Panc1 (cell line): ENCODE data around the gene TMEM240.

Experiments
- POLR2AphosphoS5 ChIP-seq: IDR thresholded peaks from 2 replicates; pipeline ENCODE4 v1.6.1; 2012; ENCODE audit warnings: mild to moderate bottlenecking, low read depth, low read length, moderate library complexity
- TF ChIP-seq, protein P1 (sequence below): fragments of 450-650 bp; IDR thresholded peaks from 2 replicates; pipeline ENCODE4 v1.5.1; 2017; ENCODE audit warnings: mild to moderate bottlenecking
- TF ChIP-seq, protein P2 (sequence below), 2 experiments: IDR thresholded peaks; 2 replicates each; pipeline ENCODE4 v1.6.1; 2011 to 2012; ENCODE audit warnings: low read depth in 2 of 2, control low read depth in 1 of 2, low read length in 1 of 2, mild to moderate bottlenecking in 1 of 2, moderate library complexity in 1 of 2; ENCODE audit not compliant: insufficient read depth in 1 of 2

DNA sequence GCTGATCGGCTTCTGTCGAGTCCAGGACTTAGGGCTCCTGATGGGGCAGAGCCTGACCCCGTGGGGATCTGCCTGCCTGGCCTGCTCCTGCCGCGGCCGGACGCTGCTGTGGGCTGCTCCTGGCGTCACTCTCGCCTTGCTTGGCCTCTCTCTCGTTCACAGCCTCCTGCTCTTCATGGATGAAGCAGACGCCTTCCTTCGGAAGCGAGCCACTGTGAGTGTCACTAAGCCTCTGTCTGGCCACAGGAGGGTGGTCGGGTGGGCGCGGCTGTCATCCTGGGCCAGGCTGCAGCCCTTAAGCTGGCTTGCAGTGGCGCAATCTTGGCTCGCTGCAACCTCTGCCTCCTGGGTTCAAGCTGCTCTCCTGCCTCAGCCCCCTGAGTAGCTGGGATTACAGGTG lies 52.7 kb downstream of the TMEM240 start:
- TF ChIP-seq, protein P1, sequence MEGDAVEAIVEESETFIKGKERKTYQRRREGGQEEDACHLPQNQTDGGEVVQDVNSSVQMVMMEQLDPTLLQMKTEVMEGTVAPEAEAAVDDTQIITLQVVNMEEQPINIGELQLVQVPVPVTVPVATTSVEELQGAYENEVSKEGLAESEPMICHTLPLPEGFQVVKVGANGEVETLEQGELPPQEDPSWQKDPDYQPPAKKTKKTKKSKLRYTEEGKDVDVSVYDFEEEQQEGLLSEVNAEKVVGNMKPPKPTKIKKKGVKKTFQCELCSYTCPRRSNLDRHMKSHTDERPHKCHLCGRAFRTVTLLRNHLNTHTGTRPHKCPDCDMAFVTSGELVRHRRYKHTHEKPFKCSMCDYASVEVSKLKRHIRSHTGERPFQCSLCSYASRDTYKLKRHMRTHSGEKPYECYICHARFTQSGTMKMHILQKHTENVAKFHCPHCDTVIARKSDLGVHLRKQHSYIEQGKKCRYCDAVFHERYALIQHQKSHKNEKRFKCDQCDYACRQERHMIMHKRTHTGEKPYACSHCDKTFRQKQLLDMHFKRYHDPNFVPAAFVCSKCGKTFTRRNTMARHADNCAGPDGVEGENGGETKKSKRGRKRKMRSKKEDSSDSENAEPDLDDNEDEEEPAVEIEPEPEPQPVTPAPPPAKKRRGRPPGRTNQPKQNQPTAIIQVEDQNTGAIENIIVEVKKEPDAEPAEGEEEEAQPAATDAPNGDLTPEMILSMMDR = no peak
- TF ChIP-seq POLR2AphosphoS5 = no peak
- TF ChIP-seq, protein P2, sequence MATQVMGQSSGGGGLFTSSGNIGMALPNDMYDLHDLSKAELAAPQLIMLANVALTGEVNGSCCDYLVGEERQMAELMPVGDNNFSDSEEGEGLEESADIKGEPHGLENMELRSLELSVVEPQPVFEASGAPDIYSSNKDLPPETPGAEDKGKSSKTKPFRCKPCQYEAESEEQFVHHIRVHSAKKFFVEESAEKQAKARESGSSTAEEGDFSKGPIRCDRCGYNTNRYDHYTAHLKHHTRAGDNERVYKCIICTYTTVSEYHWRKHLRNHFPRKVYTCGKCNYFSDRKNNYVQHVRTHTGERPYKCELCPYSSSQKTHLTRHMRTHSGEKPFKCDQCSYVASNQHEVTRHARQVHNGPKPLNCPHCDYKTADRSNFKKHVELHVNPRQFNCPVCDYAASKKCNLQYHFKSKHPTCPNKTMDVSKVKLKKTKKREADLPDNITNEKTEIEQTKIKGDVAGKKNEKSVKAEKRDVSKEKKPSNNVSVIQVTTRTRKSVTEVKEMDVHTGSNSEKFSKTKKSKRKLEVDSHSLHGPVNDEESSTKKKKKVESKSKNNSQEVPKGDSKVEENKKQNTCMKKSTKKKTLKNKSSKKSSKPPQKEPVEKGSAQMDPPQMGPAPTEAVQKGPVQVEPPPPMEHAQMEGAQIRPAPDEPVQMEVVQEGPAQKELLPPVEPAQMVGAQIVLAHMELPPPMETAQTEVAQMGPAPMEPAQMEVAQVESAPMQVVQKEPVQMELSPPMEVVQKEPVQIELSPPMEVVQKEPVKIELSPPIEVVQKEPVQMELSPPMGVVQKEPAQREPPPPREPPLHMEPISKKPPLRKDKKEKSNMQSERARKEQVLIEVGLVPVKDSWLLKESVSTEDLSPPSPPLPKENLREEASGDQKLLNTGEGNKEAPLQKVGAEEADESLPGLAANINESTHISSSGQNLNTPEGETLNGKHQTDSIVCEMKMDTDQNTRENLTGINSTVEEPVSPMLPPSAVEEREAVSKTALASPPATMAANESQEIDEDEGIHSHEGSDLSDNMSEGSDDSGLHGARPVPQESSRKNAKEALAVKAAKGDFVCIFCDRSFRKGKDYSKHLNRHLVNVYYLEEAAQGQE (IDR thresholded peaks at IDR 0.05; ENCODE audit: insufficient read depth in 1 of 2, low read depth in 2 of 2, low read length in 1 of 2) = no peak
